Measurements from ENCODE around the gene FHOD1.

- TF ChIP-seq, protein P1, sequence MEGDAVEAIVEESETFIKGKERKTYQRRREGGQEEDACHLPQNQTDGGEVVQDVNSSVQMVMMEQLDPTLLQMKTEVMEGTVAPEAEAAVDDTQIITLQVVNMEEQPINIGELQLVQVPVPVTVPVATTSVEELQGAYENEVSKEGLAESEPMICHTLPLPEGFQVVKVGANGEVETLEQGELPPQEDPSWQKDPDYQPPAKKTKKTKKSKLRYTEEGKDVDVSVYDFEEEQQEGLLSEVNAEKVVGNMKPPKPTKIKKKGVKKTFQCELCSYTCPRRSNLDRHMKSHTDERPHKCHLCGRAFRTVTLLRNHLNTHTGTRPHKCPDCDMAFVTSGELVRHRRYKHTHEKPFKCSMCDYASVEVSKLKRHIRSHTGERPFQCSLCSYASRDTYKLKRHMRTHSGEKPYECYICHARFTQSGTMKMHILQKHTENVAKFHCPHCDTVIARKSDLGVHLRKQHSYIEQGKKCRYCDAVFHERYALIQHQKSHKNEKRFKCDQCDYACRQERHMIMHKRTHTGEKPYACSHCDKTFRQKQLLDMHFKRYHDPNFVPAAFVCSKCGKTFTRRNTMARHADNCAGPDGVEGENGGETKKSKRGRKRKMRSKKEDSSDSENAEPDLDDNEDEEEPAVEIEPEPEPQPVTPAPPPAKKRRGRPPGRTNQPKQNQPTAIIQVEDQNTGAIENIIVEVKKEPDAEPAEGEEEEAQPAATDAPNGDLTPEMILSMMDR (conservative IDR thresholded peaks at IDR 0.05; ENCODE audit: low read depth, low read length), result no peak
- no peak for TF ChIP-seq EZH2phosphoT487 (IDR thresholded peaks at IDR 0.05; ENCODE audit: borderline replicate concordance, low read length)
Measured at GRCh38 chr16:67268136-67268579, 20.9 kb upstream of the FHOD1 start.
